Muscle layer of colon (tissue), 2 donors: ENCODE results near the gene CEP57L1.
"Not testable (repeated sequence)": the region's sequence is repeated elsewhere in the genome, so short reads cannot be mapped to it uniquely, and the experiment has no call there.

Experiments
- H3K27ac ChIP-seq: one replicate; pipeline ENCODE4 v1.7.0; 2013; ENCODE audit warnings: low read depth, mild to moderate bottlenecking, low read length, moderate library complexity
- H3K27me3 ChIP-seq, 2 donors: one replicate each; pipeline ENCODE4 v1.7.0; 2013; ENCODE audit warnings: low read length in 2 of 2, mild to moderate bottlenecking in 2 of 2; ENCODE audit not compliant: insufficient read depth in 2 of 2, control insufficient read depth in 1 of 2
- H3K36me3 ChIP-seq: one replicate; pipeline ENCODE4 v1.7.0; 2013; ENCODE audit warnings: mild to moderate bottlenecking, low read length; ENCODE audit not compliant: insufficient read depth
- H3K4me1 ChIP-seq: one replicate; pipeline ENCODE4 v1.7.0; 2013; ENCODE audit warnings: mild to moderate bottlenecking, low read length; ENCODE audit not compliant: insufficient read depth
- H3K4me3 ChIP-seq, 2 donors: one replicate each; pipeline ENCODE4 v1.7.0; 2013; ENCODE audit warnings: low read length in 2 of 2, low read depth in 1 of 2, mild to moderate bottlenecking in 1 of 2, moderate library complexity in 1 of 2
- H3K9ac ChIP-seq: one replicate; pipeline ENCODE4 v1.7.0; 2013; ENCODE audit warnings: low read length
- H3K9me3 ChIP-seq: one replicate; pipeline ENCODE4 v1.7.0; 2013; ENCODE audit warnings: mild to moderate bottlenecking, low read length
- donor health status: abdominal sarcoma.
- donor health status: Adenocarcinoma of cecum.

Gene CEP57L1

GRCh38 chr6:109179507-109179906 is 84.2 kb downstream of the CEP57L1 start:
- no peaks in the 10 kb centered on the region for H3K9me3 ChIP-seq

GRCh38 chr6:109182578-109182977 is 87.3 kb downstream of the CEP57L1 start:
- Histone ChIP-seq H3K9ac (no peak overlapping the region), H3K4me3 (no peak overlapping the region), H3K36me3 (no peaks in the 10 kb centered on the region)

More at GRCh38 chr6:109179507-109179906, 84.2 kb downstream of the CEP57L1 start:
- Histone ChIP-seq H3K4me3 (no peak overlapping the region), H3K27me3 (peaks cover 0 to 3% of the 10 kb centered on the region in 2 donors), H3K4me1 (no peaks in the 10 kb centered on the region), H3K27ac (no peak overlapping the region), H3K9ac (no peak overlapping the region), H3K36me3 (no peaks in the 10 kb centered on the region)

DNA sequence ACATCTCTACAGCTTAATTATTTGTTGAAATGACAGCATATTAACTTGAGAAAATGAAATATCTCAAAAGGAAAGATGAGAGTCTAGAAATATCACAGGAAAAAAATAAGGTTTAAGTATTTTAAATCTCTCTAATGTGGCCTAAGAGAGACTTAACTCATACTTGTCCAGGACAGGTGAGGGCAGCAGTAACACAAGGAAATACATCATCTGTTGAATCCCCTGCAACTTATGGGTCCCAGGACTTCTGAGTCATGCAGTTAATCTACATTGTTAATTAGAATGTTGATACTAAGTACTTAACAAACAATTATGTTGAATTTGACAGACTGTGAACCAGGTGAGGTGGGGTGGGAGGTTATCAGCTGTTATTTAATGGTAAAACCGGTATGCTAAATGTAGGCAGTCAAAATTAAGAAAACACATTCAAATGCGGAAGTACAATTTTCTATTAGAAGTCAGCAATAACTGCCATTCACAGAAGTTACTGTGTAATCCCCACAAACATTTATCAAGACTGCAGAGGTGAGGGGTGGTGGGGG is 87.9 kb downstream of the CEP57L1 start:
- Histone ChIP-seq H3K9ac (no peak overlapping the region), H3K27ac (no peak overlapping the region), H3K9me3 (no peaks in the 10 kb centered on the region), H3K36me3 (no peaks in the 10 kb centered on the region), H3K4me1 (no peaks in the 10 kb centered on the region), H3K4me3 (no peak overlapping the region), H3K27me3 (peaks cover 0 to 3% of the 10 kb centered on the region in 2 donors)

More at GRCh38 chr6:109182578-109182977, 87.3 kb downstream of the CEP57L1 start:
- peaks cover 0 to 3% of the 10 kb centered on the region in 2 donors for H3K27me3 ChIP-seq
- no peaks in the 10 kb centered on the region for H3K9me3 ChIP-seq
- no peak overlapping the region for H3K27ac ChIP-seq
- H3K4me1 ChIP-seq = no peaks in the 10 kb centered on the region

- H3K27ac ChIP-seq = no peak overlapping the region
- no peaks in the 10 kb centered on the region for H3K4me1 ChIP-seq
- H3K4me3 ChIP-seq = no peak overlapping the region
- H3K36me3 ChIP-seq = no peaks in the 10 kb centered on the region
- H3K9ac ChIP-seq = no peak overlapping the region
- H3K9me3 ChIP-seq = no peaks in the 10 kb centered on the region
- H3K27me3 ChIP-seq = peaks cover 0 to 3% of the 10 kb centered on the region in 2 donors
Observed at GRCh38 chr6:109184638-109185037, 89.3 kb downstream of the CEP57L1 start.

- H3K9ac ChIP-seq = no peak overlapping the region
- H3K4me1 ChIP-seq = no peaks in the 10 kb centered on the region
- H3K27ac ChIP-seq = no peak overlapping the region
- no peak overlapping the region for H3K4me3 ChIP-seq
- no peaks in the 10 kb centered on the region for H3K9me3 ChIP-seq
- no peaks in the 10 kb centered on the region for H3K36me3 ChIP-seq
- no peaks in the 10 kb centered on the region for H3K27me3 ChIP-seq
Observed at GRCh38 chr6:109186012-109186411, 90.7 kb downstream of the CEP57L1 start.

- Histone ChIP-seq H3K9ac (no peak overlapping the region), H3K4me1 (no peaks in the 10 kb centered on the region), H3K9me3 (no peaks in the 10 kb centered on the region), H3K4me3 (no peak overlapping the region), H3K36me3 (no peaks in the 10 kb centered on the region), H3K27ac (no peak overlapping the region), H3K27me3 (no peaks in the 10 kb centered on the region)
Observed at GRCh38 chr6:109187399-109188114, 92.2 kb downstream of the CEP57L1 start.

DNA sequence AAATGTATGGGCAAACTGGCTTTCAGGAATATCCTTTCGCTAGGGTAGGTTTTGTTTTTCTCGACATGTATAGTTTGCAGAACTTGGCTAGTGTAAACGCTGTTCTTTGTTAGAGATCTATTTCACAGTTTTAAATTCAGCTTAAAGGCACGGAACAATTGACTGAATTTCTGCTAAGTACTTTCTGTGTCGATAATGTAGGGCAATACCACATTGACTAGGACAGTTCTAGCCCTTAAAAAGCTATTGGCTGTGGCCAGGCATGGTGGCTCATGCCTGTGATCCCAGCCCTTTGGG is 92.8 kb downstream of the CEP57L1 start:
- Histone ChIP-seq H3K4me1 (no peaks in the 10 kb centered on the region), H3K9ac (no peak overlapping the region), H3K4me3 (no peak overlapping the region), H3K27ac (no peak overlapping the region), H3K9me3 (no peaks in the 10 kb centered on the region), H3K36me3 (no peaks in the 10 kb centered on the region), H3K27me3 (no peaks in the 10 kb centered on the region)

DNA sequence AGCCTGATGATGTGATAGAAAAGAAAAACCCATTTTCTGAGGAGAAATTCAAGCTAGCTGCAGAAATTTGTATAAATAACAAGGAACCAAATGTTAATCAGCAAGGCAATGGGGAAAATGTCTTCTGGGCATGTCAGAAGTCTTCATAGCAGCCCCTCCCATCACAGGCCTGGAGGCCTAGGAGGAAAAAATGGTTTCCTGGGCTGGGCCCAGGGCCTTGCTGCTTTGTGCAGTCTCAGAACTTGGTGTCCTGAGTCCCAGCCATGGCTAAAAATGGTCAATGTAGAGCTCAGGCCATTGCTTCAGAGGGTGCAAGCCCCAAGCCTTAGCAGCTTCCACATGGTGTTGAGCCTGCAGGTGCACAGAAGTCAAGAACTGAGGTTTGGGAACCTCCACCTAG is 96.1 kb downstream of the CEP57L1 start:
- H3K9ac ChIP-seq, H3K27me3 ChIP-seq, H3K27ac ChIP-seq, H3K4me3 ChIP-seq, H3K9me3 ChIP-seq, H3K4me1 ChIP-seq, H3K36me3 ChIP-seq: not testable (repeated sequence)

- H3K36me3 ChIP-seq = no peaks in the 10 kb centered on the region
- no peak overlapping the region for H3K27ac ChIP-seq
- no peak overlapping the region for H3K4me3 ChIP-seq
- H3K9me3 ChIP-seq = no peaks in the 10 kb centered on the region
- no peak overlapping the region for H3K9ac ChIP-seq
- H3K27me3 ChIP-seq = no peaks in the 10 kb centered on the region
- H3K4me1 ChIP-seq = no peaks in the 10 kb centered on the region
Observed at GRCh38 chr6:109192865-109193264, 97.6 kb downstream of the CEP57L1 start.

- no peak overlapping the region for H3K9ac ChIP-seq
- H3K27me3 ChIP-seq = no peaks in the 10 kb centered on the region
- no peaks in the 10 kb centered on the region for H3K4me1 ChIP-seq
- no peaks in the 10 kb centered on the region for H3K36me3 ChIP-seq
- H3K27ac ChIP-seq = no peak overlapping the region
- H3K4me3 ChIP-seq = no peak overlapping the region
- no peaks in the 10 kb centered on the region for H3K9me3 ChIP-seq
Observed at GRCh38 chr6:109194880-109195279, 99.6 kb downstream of the CEP57L1 start.

DNA sequence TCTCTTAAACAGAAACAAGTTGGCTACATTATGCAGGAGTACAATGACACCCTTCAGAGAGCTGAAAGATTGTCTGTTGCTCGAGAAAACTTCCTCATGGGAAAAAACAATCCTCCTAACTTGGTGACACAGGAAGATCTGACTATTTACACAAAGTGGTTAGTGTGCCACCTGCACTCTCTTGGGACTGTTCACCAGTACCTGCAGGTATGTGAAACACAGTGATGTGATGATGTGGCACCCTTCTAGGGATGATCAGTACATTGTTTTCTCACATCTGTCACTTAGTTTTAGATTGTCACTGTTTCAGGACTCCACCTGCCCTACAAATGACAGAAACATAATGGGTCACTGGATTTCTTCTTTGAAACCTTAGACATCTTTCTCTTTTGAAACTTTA is 101.8 kb downstream of the CEP57L1 start:
- Histone ChIP-seq H3K27ac (no peak overlapping the region), H3K4me1 (no peaks in the 10 kb centered on the region), H3K27me3 (no peaks in the 10 kb centered on the region), H3K9me3 (no peaks in the 10 kb centered on the region), H3K36me3 (no peaks in the 10 kb centered on the region), H3K9ac (no peak overlapping the region), H3K4me3 (no peak overlapping the region)
